GM20431 (cell line): ENCODE results near the gene CLCN5.

Experiments
- in situ Hi-C: fragments of 300-500 bp; cut with MseI, MboI; formaldehyde crosslinking; loops from one replicate; pipeline ENCODE4 v1.15.0; 2020; ENCODE audit warnings: low sequenced_read_pairs; ENCODE audit not compliant: unreplicated experiment

CLCN5 gene

GRCh38 chrX:50068893-50069292, 146.5 kb downstream of the CLCN5 start:
- in situ Hi-C loops = loop anchor here (25.0 kb wide), 1 partner anchor 107 kb away; no protein-coding TSS in a partner anchor

- in situ Hi-C loops = loop anchor here (25.0 kb wide), 1 partner anchor 109 kb away; no protein-coding TSS in a partner anchor
These were observed 149.1 kb downstream of the CLCN5 start for GRCh38 chrX:50071494-50071893.

- in situ Hi-C loops = loop anchor here (25.0 kb wide), 1 partner anchor 110 kb away; no protein-coding TSS in a partner anchor
These were observed 149.7 kb downstream of the CLCN5 start for GRCh38 chrX:50072110-50072509.

- in situ Hi-C loops = loop anchor here (25.0 kb wide), 1 partner anchor 111 kb away; no protein-coding TSS in a partner anchor
These were observed 151.2 kb downstream of the CLCN5 start for GRCh38 chrX:50073601-50074000.

GRCh38 chrX:50075630-50076339, 153.4 kb downstream of the CLCN5 start:
- in situ Hi-C loops = loop anchor here (25.0 kb wide), 2 partner anchors 163 to 512 kb away; partner anchors contain the start of gene CLCN5

GRCh38 chrX:50081282-50081889, 159.0 kb downstream of the CLCN5 start:
- in situ Hi-C loops = loop anchor here (25.0 kb wide), 2 partner anchors 169 to 506 kb away; partner anchors contain the start of gene CLCN5

GRCh38 chrX:50082741-50083140, 160.3 kb downstream of the CLCN5 start:
- in situ Hi-C loops = loop anchor here (25.0 kb wide), 2 partner anchors 170 to 505 kb away; partner anchors contain the start of gene CLCN5

GRCh38 chrX:50088645-50089044, 166.2 kb downstream of the CLCN5 start:
- in situ Hi-C loops = loop anchor here (25.0 kb wide), 2 partner anchors 176 to 499 kb away; partner anchors contain the start of gene CLCN5

GRCh38 chrX:50093625-50094024, 171.2 kb downstream of the CLCN5 start:
- in situ Hi-C loops = loop anchor here (25.0 kb wide), 2 partner anchors 181 to 494 kb away; partner anchors contain the start of gene CLCN5

GRCh38 chrX:50097071-50097470, 174.7 kb downstream of the CLCN5 start:
- in situ Hi-C loops = loop anchor here (25.0 kb wide), 2 partner anchors 185 to 490 kb away; partner anchors contain the start of gene CLCN5

GRCh38 chrX:50098241-50098640, 175.8 kb downstream of the CLCN5 start:
- in situ Hi-C loops = loop anchor here (25.0 kb wide), 2 partner anchors 186 to 489 kb away; partner anchors contain the start of gene CLCN5

- in situ Hi-C loops = loop anchor here (25.0 kb wide), 2 partner anchors 186 to 489 kb away; partner anchors contain the start of gene CLCN5
These were observed 176.4 kb downstream of the CLCN5 start for GRCh38 chrX:50098749-50099148.

GRCh38 chrX:50099331-50099730, 176.9 kb downstream of the CLCN5 start:
- in situ Hi-C loops = loop anchor here (25.0 kb wide), 2 partner anchors 187 to 488 kb away; partner anchors contain the start of gene CLCN5

GRCh38 chrX:50100188-50100587, 177.8 kb downstream of the CLCN5 start:
- in situ Hi-C loops = no loop called here

GRCh38 chrX:50103176-50103575, 180.8 kb downstream of the CLCN5 start:
- in situ Hi-C loops = no loop called here

GRCh38 chrX:50103866-50104566, 181.6 kb downstream of the CLCN5 start:
- in situ Hi-C loops = no loop called here

- in situ Hi-C loops = no loop called here
These were observed 183.8 kb downstream of the CLCN5 start for GRCh38 chrX:50106051-50106675.

- in situ Hi-C loops = no loop called here
These were observed 185.1 kb downstream of the CLCN5 start for GRCh38 chrX:50107470-50107869.

- in situ Hi-C loops = no loop called here
These were observed 185.9 kb downstream of the CLCN5 start for GRCh38 chrX:50108264-50108663.

- in situ Hi-C loops = no loop called here
These were observed 189.3 kb downstream of the CLCN5 start for GRCh38 chrX:50111742-50112141.
